Stimulated activated CD4-positive, alpha-beta T cell treated with anti-CD3 and anti-CD28 coated beads, Interleukin-15, amount 100 ng/mL, for 48 hours (primary cell): ENCODE results near the gene AOPEP.
"Not testable (repeated sequence)": the region's sequence is repeated elsewhere in the genome, so short reads cannot be mapped to it uniquely, and the experiment has no call there.

ENCODE experiments used
- DNase-seq, 2 donors: peaks; one replicate each; pipeline ENCODE4 v3.0.0-alpha.2; 2020; ENCODE audit warnings: low read depth in 2 of 2

Gene AOPEP

DNA sequence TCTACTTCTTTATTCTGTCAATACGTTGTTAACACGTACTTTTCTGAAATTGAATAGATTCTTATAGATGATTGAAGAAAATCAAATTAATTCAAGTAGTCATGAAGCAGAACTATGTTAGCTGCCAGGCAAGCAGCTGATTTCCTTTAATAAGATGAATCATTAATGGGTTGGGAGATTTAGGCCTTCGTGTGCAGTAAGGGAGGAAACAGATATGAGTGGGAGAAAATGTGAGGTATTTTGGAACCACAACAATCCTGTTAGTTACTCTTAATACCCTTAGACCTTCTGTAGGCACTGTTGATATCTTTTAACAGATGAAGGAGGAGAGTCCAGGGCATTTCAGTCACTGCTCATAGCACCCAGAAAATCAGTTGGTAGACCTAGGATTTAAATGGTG lies 121.0 kb downstream of the AOPEP start:
- no peak for DNase-seq

DNA sequence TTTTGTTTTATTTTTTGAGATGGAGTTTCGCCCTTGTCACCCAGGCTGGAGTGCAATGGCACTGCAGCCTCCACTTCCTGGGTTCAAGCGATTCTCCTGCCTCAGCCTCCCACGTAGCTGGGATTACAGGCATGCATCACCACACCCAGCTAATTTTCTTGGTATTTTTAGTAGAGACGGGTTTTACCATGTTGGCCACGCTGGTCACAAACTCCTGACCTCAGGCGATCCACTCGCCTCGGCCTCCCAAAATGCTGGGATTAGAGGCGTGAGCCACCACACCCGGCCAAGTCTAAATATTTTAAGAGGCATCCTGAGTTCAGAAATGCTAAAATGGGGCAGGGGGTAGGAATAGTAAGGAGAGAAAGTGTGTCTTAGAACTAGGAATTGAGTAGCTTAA lies 122.3 kb downstream of the AOPEP start:
- not testable (repeated sequence) for DNase-seq

DNA sequence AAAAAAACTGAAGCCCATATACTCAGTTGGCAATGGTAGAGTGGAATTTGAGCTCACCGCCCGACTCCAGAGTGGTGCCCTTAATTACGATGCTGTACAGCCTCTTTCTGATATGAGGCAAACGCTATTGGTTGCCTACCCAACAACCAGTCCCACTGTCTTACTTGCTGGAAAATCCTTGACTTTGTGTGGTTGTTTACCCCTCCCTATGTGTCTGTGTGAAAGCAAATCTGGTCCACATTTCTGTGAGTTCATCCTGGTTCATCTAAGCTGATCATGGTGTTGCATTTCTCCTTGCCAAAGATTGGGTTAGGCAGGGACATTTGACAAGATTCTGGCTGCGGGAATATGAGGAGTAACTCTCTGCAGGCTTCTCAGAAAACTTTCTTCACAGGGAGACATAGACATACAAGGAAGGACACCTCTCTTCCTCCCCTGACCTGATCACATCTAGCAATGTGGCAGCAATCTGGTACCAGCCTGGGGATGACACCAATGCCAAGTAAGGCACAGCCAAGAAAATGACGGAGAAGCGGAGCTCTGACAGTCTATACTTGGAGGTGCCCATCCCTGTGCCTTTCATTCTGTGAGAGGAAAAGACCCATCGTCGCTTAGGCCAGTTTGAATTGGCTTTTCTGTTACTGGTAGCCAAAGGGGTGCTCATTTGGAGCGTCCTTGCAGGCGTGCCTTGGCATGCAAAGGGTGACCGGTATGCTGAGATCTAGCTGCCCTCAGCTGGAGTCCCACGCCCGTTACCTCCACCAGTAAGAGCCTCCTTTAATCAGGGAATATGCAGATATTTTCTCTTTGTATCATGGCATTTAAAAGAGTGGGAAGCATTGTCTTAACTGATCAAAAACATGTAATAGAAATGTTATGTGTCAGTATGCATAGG lies 124.3 kb downstream of the AOPEP start:
- no peak for DNase-seq

DNA sequence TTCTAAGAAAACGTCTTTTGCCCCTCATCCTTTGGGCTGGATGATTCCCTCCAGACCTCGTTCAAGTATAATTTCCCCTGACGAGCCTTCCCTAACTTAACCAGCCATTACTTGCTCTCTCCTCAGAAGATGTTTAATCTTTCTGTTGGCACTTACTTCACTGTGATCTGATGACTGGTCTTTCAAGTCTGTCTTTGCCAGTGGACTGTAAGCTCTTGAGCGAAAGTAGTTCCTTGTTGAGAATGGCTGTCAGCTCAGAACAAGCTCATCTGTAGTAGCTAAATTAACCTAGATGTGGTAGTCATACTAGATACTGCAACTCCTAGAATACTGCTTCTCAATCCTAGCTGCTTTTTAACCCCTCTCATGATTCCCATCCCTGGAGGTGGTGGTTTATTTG lies 125.0 kb downstream of the AOPEP start:
- no peak for DNase-seq

DNA sequence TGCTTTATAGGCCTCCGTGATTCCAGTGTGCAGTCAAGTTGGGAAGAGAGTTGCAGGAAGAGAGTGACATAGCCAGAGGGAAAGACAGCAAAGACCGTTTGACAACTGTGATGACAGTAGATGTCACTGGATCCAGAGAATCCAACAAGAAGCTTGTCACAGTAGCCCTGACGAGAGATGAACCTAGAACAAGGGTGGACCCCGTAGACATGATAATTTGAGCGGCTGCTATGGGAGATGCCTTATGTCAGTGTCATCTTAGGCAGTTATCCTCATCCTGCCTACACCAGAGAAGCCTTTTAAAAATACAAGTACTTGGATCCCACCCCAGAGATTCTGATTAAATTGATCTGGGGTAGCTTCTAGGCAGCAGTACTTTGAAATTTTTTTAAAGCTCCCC lies 125.4 kb downstream of the AOPEP start:
- DNase-seq: no peak

DNA sequence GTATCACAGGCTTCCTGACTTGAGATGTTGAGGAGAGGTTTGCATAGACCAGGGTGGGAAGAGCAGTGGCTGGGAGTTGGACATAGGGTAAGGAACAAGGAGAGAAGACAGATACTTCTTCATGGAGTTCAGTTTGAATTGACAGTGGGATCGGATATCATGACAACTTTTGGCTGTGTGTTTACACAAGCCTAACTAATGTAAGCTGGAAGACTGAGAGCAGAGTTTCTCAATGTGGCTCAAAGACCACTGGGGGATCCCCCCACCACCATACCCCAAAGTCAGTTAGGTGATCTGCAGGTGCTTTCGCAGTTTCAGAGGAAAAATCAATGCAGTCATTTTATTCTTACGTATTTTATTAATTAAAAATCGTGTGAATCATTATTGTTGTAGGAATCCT lies 125.9 kb downstream of the AOPEP start:
- DNase-seq: no peak

DNA sequence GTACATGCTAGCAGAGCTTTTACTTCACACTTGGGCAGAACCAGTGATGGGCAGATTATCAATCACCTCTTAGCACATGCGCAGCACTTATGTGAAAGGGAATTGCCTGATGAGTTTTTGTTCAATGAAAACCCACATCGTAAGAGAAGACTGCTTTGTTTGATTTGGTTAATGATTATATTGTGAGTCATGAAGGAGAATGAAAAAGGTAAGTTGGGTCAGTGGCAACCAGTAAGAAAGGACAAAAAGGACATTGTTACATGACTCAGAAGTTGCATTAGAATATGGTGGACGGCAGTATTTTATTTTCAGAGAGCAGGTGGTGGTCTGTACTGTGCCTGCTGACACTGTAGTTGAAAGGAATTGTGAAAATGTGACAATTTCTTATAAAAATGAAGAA lies 127.4 kb downstream of the AOPEP start:
- no peak for DNase-seq

DNA sequence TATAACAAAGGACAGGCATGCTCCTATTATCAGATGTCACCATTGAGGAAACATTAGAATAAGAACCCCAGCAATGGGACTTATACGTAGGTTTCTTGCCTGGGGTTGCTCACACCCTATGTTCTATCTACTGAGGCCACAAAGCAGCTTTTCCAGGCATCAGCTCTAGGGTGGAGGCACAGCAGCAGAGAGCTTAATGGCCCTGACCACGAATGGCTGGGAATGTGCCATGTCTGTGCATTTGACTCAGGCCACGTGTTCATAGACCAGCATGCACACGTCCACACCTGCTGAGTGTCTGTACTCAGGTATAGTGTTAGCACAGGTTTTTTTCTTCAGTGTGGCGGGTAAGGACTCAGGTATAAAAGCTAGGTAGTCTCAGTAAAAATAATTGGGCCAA lies 129.4 kb downstream of the AOPEP start:
- DNase-seq: no peak

DNA sequence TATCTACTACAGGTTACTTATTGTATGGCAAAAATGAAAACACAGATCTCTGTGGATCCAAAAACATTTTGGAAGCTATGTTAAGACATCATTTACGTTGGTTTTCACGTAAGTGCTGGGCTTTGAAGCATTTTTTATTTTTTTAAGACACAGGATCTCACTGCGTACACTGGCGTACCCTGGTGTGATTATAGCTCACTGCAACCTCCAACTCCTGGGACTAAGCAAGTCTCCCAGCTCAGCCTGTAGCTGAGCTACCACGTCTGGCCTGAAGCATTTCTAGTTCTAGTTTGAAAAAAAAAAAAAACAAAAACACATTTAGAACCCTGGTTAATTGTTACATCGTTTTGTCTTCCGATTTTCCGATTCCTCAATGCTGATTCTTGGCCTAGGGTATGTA lies 131.3 kb downstream of the AOPEP start:
- no peak for DNase-seq

DNA sequence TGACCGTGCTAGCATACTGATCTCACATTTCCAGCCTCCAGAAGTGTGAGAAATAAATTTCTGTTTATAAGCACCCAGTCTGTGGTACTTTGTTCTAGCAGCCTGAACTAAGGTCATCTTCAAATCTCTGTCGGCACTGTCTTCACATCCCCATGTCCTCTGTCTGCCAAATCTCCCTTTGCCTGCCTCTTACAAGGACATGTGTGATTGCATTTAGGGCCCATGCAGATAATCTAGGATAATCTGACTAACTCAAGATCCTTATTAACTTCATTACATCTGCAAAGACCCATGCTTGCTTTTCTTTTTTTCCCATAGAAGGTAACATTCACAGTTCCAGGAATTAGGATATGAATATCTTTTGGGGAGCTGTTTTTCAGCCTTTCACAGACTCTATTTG lies 132.7 kb downstream of the AOPEP start:
- DNase-seq: no peak

DNA sequence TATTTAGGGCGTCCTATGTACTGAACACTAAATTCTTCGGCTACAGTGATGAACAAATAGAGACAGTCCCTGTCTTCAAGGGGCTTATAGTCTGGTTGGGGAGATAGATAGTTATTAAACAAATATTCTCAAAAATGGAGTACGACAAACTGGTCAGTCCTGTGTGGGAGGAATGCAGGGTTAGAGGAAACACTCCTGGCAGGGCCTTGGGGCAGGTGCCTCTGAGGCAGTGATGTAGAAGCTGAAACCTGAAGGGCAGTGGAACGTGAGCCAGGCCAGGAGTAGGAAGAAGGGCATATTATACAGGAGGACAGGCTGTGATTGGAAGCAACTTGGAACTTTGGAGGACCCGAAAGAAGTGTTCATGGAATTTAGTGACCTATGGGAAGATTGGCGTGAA lies 133.4 kb downstream of the AOPEP start:
- no peak for DNase-seq

DNA sequence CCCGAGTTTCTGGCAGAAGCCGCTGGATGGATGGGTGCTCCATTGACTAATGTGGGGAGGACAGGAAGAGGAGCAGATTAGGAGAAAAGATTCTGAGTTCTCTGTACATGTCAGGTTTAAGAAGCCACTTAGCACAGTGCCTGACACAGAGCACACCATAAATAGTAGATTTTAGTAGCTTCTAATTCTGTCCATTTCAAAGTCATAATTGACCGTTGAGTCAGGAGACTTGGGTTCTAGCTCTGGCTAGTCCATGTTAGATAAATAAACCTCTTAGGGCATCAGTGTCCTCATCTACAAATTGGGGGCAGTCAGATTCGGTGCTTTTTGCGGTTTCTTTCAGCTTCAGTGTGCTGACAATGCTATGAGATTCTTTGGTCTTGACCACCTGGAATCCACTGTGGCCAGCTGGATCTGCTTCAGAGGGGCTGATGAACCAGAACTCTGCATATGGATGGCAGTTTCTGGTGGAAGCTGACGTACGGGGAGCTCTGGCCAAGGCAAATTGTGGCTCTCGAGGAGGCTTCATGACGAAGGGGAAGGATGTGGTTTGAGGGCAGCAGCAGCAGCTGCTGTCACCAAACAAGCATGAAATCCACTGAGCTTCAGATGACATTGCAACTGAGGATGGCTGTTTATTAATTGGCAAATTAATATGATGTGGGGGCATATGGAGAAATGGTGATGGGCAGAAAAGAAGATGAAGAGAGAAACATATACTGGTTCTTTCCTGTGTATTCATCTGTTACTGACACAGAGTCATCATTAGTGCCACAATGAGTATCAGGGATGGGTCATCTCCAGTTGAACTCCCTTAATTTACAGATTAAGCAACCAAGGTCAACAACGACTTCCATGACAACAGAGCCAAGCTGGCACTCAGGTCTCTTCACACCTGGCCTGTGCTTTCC lies 134.4 kb downstream of the AOPEP start:
- peak; percentile 41 to 42 for DNase-seq

DNA sequence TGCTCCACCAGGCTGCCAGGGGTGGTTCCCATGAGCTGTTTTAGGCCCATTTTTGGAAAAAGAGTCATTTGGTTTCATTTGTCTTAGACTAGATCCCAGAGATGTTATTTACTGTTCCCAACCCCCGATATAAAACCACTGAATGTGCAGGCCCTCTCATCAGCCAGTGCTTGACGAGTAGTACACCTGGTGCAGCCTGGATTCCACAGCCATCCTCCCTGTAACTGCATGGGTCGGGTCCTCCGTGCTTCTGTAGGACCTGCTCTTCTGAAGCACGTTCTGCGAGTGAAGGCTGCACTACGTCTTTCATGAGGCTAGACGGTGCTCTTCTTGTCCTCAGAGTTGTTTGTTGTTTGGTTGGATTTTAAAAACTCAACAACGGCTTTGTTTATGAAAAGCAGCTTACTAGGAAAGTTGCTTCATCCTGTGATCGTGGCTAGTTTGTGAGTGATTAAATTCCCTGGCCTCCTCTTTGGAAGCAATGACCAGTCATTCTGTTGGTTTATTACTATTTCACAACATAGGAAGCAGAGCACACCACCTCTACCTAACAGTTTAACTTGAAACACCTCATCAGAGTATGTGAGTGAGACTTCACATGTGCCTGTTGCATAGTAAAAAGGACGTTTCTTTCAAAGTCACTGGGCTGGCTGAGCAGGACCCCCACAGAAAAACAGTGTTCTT lies 135.2 kb downstream of the AOPEP start:
- DNase-seq: no peak

DNA sequence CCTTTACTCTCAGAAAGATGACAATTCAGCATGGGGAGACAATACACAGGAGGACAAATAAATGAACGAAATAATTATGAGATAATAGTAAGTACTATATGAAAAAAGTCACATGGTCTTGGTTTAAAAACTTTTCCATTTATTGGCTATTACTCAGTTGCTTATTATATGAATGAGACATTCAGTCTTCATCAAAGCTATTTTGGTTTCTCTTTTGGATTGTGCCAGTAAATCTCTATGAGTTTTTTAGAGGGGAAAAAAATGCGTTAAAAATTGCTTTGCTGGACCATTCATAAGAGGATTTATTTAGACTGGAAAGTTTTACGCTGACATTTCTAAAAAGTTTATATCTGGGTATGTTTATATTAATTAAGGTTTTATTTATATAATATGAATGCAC lies 137.7 kb downstream of the AOPEP start:
- no peak for DNase-seq

DNA sequence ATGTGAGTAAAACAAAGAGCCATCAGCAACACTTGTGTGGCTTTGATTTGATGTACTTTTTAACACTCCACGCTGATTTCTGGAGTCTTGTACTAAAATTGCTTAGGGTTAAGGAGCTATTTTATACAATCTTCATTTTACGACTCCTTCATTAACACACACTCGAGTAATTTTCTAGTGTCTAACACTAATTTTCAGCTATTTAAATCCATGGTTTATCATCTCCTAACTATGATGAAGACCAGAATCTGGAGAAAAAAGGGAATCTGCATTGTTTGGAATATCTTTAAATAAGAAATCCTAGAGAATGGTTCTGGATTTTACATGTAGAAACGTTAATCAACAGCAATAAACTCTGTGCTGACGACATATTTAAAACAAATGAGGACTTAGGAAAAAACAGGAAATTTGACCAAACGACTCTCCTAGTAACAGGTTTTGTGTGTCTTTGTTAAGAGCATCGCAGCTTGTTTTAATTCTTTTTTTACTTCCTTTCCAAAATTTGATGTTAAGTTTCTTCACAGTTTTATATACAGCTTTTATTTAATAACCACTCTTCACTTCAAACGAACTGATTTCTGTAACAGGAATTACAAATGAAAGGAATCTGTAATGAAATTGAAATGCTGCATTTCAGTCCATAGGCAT lies 138.5 kb downstream of the AOPEP start:
- no peak for DNase-seq

DNA sequence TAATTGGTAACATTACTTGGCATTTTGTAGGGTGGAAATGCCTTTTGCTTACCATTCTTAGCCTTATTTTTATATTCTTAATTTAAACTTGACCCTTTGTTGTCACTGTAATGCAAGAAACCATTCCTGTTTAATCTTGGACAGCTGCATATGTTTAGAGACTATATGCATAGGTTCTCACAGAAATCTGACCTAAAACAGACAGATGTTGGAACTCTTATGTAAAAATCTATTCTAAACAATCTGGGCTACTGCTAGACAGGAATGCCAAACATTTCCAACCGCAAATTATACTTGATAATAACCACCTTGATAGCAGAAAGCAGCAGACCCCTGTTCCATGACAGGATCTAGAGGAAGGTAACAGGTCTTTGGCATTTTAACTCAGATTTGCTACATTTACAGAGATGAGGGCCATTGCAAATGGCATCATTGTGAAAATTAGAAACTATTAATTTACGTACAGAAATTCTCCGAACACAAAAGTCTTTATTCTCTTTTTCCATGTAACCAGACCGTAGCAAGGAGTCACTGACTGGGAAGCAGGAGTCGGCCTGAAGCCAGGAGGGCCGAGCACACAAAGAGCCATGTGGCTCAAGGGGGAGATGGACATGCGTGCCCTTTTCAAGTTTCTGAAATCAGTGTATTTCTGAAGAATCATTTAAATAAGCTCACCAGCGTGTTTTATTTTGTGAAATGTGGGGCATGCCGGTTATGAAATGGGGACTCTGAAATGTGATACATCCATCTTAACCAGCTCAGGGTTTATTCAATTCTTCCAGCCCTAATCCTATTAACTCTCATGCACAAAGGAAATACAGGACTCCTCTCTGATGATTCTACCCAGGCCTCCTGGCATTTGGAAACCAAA lies 139.3 kb downstream of the AOPEP start:
- DNase-seq: no peak

DNA sequence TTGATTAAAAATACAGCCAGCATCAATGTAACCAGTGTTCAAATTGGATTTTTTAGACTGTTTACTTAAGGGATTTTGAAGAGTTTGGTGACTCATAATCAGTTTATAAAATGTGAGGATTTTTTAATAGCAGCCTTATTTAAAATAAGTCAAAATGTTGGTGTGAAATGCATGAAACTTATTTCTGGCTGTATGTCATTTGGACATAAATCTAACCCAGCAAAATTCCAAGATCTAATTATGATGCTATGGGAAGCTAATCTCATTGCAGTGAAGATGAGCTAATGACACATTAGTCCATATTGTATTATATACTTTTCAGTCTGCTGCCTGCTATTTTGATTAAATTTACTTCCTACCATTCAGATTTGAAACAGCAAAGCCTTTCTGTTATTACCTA lies 140.3 kb downstream of the AOPEP start:
- no peak for DNase-seq

DNA sequence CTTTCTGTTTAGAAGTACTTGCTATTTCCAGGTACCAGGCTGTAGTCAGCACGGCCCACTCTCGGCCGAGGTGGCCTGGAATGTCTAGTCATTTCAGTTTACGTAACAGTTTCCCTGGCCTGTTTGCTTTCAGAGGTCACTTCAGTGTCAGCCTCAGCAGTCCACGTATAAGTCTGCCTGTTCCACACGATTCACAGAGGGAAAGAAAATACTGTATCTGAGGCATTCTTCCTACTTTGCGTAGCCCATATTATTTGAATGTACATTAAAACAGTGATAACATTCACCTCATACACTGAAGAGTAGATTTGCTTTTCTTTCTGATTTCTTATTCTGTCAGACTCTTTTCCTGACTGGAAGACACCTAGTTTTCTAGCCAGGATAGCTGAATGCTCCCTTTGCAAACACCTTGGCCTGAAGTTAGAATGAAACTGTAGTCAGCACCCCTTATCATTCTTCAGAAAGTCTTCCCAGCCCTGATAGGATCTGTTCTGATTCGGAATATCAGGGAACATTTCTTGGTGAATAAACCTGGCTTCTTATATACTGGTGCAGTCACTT lies 140.9 kb downstream of the AOPEP start:
- no peak for DNase-seq

DNA sequence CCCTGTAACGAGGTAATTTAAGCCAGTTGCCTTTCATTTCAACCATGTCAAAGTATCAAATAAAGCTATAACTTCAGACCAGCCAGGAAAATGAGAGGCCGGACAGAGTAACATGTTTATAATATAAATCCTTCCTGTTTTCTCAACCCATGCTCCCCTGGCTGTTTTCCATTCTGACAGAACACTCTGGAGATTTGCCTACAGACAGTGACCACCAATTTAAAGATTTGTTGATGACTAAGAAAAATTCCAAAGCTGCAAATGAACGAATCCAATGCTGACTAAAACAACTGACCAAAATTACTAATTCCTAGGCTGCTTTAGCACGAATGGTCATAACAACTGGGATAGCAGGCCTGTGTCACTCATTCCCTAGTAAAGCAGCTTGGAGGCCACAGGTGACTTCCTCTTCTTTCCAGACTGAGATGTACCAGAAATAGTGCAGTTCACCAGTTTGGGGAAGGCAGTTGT lies 141.4 kb downstream of the AOPEP start:
- DNase-seq: no peak

DNA sequence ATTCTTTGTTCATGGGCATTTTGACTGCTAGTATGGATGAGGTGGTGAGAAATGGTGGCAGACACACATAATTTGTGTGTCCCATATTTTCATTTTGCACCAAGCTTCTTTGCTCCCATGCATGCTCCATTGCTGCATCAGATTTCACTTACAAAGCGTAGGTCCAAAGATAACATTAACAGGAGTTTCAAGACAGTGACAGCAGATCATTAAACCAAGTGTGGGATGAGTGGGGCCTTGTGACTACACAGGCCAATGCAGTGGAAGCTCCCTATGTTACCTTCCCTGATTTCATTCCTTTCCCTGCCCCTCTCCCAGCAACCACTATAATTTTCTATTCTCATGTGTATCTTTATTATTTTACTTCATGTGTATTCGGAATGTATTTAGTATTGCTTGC lies 142.0 kb downstream of the AOPEP start:
- no peak for DNase-seq
